GM20000 (cell line): ENCODE results near the gene TNKS2.
A peak's percentile ranks its signal among the peaks of the same experiment; 100 is the strongest.
"Not testable (repeated sequence)": the region's sequence is repeated elsewhere in the genome, so short reads cannot be mapped to it uniquely, and the experiment has no call there.

Experiments used
- DNase-seq: peaks from one replicate; pipeline ENCODE4 v3.0.0; 2012; ENCODE audit warnings: low spot score
- CTCF ChIP-seq: IDR thresholded peaks from 2 replicates; pipeline ENCODE4 v1.5.1; 2012; ENCODE audit warnings: mild to moderate bottlenecking, control low read depth; ENCODE audit errors: extremely low read depth, missing control alignments

The TNKS2 gene

DNA sequence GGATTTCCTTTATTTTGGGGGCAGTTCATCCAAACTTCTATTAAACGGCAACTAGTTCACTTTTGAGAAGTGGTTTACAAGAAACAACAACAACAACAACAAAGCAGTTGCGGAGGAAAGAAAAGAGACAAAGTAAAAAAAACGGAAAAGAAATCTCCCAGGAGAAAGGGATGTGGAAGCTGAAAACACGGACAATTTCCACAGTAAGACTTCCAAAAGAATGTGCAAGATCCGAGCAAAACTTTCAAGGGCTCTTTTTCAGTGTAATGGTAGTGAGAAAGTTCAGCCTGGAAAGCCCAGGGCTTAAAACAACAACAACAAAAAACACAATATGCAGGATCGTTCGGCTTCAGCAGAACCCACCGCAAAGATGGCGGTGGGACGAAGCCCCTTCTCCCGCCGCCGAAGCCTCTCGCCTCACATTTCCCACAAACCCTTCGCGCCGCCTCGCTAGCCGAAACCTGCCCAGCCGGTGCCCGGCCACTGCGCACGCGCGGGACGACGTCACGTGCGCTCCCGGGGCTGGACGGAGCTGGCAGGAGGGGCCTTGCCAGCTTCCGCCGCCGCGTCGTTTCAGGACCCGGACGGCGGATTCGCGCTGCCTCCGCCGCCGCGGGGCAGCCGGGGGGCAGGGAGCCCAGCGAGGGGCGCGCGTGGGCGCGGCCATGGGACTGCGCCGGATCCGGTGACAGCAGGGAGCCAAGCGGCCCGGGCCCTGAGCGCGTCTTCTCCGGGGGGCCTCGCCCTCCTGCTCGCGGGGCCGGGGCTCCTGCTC is at the start of gene TNKS2:
Gene TNKS2 (plus strand): TSS at position 553 of the 775 bp plus-strand sequence. CDS start 265 bp downstream, outside the sequence.
- DNase-seq: peak; percentile 95
- no peak for TF ChIP-seq CTCF

DNA sequence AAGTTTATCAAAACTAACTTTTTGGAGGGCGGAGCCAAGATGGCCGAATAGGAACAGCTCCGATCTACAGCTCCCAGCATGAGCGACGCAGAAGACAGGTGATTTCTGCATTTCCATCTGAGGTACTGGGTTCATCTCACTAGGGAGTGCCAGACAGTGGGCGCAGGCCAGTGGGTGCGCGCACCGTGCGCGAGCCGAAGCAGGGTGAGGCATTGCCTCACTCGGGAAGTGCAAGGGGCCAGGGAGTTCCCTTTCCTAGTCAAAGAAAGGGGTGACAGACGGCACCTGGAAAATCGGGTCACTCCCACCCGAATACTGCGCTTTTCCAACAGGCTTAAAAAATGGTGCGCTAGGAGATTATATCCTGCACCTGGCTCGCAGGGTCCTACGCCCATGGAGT is 48.6 kb upstream of the TNKS2 start:
- DNase-seq: not testable (repeated sequence)

- no peak for DNase-seq
- no peak for TF ChIP-seq CTCF
These were observed 41.9 kb upstream of the TNKS2 start for GRCh38 chr10:91756286-91756685.

- peak; percentile 48 for DNase-seq
- TF ChIP-seq CTCF: no peak
These were observed 39.7 kb upstream of the TNKS2 start for GRCh38 chr10:91758303-91759146.

DNA sequence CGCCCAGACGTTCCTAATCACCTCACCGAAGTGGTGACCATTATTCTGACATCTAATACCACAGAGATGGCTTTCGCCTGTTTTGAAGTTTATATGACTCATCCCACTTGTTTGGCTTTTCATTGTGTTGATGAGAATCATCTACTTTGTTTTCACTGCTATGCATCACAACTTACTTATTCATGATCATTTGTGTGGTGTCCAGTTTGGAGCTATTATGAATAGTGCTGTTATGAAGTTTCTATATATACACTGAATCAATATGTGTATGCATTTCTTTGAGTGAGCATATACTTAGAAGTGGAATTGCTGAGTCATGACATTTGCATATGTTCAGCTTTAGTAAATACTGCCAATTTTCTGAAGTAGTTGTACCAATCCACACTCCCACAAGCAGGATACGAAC is 38.6 kb upstream of the TNKS2 start:
- DNase-seq: no peak
- TF ChIP-seq CTCF: no peak

GRCh38 chr10:91761721-91762120 is 36.5 kb upstream of the TNKS2 start:
- TF ChIP-seq CTCF: no peak
- no peak for DNase-seq

- TF ChIP-seq CTCF: no peak
- DNase-seq: no peak
These were observed 35.3 kb upstream of the TNKS2 start for GRCh38 chr10:91762878-91763277.

GRCh38 chr10:91766676-91767075 is 31.6 kb upstream of the TNKS2 start:
- DNase-seq: no peak
- TF ChIP-seq CTCF: no peak
